ENCODE data around the gene MARCHF3.
"Not testable (repeated sequence)": the region's sequence is repeated elsewhere in the genome, so short reads cannot be mapped to it uniquely, and the experiment has no call there.

Gene MARCHF3

DNA sequence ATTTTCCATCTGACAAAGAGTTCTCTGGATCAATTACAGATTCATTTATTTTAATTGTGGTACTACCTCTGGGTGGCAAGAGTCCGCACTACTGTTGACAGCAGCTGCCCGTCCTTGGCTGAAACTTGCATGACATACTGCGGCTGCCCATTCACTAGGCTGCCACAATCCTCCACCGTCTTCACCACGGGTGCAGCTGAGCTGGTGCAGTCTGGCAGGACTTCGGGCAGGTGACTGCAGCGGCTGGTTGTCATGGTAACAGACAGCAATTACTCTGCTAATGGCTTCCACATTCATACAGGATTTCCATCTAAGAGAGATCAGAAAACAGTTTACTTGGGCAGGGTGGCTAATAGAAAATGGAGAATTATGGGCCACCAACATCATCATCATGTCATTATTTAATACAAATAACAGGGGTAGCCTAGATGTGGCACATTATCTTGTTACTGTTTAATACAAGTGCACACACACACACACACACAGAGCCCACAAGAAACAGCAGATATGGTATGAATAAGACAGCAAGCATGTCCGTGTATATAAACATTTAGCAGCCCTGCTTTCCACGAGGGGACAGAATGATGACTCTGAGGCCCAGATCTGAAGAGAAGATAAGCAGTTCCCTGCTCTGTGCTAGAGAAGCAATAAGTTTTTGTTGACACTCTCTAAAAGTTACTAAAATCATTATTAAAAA lies 112.3 kb downstream of the MARCHF3 start:
- DNase-seq (ENCODE audit: low spot score) = no peak

DNA sequence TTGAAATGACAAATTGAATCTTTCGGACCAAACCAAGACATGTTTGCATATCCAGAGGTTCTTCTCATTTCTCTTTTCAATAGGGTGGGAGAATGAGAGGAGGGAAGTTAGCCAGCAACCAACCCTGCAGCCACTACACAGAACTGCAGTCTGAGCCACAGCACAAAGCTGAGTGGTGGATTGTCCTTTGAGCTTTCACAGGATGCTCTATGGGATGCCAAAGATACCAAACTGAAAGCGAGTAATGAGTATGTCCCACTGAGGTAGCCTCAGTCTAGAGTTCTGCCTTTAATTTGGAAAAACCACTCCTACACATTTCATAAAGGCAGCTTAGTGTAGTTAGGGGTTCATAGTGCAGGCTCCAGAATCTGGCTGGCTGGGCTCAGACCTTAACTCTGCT lies 114.9 kb downstream of the MARCHF3 start:
- no peak for DNase-seq (ENCODE audit: low spot score)

DNA sequence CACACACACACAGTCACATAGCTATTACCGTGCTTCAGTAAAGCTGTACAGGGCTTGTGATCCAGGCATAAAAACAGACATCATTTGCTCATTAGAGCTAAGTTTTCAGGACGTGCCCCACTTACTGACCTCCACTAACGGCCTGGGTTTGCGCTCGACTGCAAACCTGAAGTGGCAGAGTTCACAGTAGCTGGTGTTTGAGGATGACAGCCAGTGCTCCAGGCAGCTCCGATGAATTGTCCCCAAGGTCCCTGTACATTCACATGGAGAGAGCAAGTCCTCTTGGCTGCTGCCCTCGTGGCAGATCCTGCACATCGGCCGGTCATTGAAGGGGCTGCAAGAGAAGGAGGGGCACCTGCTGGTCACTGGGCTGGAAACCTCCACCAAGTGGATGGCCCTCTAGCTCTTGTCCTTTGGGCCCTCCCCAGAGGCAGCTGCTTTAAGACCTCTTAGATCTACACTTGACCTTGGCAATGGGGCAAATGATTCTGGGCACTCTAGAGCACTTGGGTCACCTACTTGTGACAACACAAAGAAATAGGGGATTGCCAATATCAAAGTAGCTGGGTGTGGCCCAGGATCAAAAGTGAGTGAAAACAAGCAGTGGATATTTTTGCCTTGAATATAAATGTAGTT lies 115.4 kb downstream of the MARCHF3 start:
- no peak for DNase-seq (ENCODE audit: low spot score)

DNA sequence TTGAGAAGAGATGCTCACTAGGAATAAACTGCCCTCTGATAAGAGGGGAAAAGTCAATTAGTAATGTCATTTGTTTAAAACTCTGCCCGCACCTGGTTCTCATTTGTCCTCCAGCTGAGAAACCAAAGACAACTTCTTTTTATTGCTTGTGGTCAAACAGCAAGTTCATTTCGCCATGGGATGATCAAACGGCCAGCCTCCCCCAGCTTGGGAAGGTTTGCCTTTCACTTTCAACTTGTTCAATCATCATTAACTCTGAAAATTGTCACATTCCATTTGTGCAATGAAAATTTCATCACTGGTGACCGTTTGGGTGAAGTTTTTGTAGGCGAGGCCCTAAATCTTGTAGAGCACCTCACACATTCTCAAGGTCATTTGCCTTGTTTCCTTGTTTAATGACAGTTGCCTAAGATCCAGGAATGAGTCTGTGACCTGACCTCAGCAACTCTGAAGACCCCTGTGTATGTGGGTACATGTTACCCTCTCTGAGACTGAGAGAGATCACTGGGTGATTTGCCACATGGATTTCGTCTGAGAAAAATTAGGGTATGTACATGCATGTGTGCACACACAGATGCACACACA lies 117.7 kb downstream of the MARCHF3 start:
- peak; percentile 77 for DNase-seq (ENCODE audit: low spot score)

DNA sequence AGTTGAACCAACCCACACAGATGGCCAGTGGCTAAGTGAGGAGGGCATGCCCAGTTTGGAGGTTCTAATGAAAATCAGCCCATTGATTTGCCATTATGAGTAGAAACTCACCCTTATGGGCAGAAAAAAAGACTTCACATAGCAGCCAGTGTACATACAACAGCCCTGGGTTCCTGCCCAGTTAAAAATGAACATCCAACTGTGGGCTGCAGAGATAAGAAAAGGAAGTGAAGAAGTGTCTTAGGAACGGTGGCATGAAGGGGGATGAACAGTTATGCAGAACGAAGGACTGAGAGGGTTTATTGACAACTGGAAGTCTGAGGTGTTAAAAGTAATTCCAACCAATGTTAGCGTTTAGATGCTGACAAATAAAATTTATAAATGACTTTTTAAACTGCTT lies 118.4 kb downstream of the MARCHF3 start:
- no peak for DNase-seq (ENCODE audit: low spot score)

DNA sequence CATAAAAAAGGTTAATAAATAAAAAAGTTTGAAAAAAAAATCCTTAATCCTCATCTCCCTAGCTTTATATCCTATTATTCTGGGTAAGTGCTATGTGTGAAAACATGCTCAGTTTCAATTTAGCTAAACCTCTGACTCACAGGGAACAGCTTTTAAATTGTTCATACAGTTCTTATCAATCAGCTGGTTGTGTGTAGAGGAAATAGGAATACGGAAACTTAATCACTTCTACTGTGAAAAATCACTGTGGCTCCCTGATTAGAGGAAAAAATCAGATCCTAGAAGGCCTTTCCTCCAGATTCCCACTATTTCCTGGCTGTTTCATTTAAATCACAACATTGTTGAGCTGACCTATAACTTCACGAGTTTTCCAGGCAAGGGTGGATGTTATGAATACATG lies 120.5 kb downstream of the MARCHF3 start:
- no peak for DNase-seq (ENCODE audit: low spot score)

DNA sequence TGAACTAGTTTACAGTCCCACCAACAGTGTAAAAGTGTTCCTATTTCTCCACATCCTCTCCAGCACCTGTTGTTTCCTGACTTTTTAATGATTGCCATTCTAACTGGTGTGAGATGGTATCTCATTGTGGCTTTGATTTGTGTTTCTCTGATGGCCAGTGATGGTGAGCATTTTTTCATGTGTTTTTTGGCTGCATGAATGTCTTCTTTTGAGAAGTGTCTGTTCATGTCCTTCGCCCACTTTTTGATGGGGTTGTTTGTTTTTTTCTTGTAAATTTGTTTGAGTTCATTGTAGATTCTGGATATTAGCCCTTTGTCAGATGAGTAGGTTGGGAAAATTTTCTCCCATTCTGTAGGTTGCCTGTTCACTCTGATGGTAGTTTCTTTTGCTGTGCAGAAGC lies 126.0 kb downstream of the MARCHF3 start:
- DNase-seq (ENCODE audit: low spot score) = not testable (repeated sequence)

DNA sequence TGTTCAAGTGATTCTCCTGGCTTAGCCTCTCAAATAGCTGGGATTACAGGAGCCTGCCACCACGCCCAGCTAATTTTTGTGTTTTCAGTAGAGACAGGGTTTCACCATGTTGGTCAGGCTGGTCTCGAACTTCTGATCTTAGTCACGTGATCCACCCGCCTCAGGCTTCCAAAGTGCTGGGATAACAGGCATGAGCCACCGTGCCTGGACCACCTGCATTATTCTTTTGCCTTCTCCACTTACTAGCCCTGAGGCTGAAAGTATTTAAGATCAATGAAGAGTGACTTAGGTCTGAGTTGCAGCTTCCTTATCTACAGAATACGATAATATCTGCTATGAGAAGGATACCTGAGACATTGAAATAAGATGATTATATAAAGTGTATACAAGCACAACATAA lies 129.6 kb downstream of the MARCHF3 start:
- no peak for DNase-seq (ENCODE audit: low spot score)

DNA sequence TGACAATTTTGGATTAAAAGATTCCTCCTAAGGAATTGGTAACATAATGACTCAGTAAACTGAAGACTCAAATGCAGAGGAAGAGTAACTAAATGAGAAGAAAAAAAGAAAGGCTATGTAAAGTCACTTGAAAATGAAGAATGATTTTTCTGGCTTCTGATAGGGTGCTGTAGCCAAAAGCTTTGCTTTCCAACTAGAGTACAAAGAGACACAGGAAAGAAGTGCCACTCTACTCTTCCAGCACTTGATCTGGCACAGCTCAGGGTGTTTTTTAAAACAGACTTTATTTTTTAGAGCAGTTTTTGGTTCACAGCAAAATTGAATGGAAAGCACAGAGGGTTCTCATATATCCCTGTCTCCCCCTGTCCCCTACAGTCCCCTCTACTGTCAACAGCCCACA lies 130.9 kb downstream of the MARCHF3 start:
- DNase-seq (ENCODE audit: low spot score) = no peak

DNA sequence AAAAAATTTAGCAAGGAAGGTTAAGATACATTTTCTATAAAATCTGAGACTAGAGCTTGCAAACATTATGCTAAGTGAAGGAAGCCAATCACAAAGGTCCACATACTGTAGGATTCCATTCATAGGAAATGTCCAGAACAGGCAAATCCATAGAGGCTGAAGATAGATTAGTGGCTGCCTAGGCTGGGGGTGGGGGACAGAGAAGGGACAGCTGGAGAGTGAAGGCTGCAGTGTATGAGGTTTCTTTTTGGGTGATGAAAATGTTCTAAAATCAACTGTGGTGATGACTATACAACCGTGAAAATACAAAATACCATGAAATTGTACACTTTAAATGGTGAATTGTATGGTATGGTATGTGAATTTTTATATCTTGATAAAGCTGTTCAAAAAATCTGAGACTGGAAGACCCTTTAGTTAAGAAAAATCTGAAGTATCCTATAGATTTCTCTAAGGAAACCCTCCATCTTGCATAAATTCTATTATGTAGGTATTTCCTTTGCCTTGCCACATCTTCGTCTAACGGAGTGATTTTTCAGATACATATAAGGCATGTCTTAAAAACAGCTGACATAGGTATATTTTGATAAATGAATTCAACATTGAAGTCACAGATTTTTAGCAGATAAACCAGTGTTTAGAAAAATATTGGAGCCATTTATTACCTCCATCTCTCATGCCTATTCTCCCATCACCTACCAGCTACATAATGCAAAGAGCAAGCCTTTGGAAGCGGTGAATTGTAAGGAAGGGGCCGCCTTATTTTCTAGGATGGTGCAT lies 132.3 kb downstream of the MARCHF3 start:
- DNase-seq (ENCODE audit: low spot score) = no peak

DNA sequence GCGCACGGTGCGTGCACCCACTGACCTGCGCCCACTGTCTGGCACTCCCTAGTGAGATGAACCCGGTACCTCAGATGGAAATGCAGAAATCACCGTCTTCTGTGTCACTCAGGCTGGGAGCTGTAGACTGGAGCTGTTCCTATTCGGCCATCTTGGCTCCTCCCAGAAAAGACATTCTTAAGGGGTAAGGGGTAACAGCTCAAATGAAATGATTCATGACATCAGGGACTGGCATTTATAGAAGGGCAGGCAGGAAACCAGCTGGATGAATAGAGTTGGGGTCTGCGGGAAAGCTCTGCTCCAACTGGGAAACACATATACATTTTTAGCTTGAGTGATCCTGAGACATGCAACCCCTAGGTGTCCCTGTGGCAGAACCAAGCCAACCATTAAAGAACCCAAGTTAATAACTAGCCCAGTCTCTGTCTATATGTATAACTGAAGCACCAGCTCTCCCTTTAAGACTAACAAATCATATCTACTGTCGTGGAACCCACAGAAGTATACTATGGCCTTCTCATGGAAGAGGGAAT lies 134.1 kb downstream of the MARCHF3 start:
- DNase-seq (ENCODE audit: low spot score) = no peak

DNA sequence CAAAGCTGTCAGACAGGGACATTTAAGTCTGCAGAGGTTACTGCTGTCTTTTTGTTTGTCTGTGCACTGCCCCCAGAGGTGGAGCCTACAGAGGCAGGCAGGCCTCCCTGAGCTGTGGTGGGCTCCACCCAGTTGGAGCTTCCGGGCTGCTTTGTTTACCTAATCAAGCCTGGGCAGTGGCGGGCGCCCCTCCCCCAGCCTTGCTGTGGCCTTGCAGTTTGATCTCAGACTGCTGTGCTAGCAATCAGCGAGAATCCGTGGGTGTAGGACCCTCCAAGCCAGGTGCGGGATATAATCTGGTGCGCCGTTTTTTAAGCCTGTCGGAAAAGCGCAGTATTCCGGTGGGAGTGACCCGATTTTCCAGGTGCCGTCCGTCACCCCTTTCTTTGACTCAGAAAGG lies 134.6 kb downstream of the MARCHF3 start:
- not testable (repeated sequence) for DNase-seq (ENCODE audit: low spot score)

DNA sequence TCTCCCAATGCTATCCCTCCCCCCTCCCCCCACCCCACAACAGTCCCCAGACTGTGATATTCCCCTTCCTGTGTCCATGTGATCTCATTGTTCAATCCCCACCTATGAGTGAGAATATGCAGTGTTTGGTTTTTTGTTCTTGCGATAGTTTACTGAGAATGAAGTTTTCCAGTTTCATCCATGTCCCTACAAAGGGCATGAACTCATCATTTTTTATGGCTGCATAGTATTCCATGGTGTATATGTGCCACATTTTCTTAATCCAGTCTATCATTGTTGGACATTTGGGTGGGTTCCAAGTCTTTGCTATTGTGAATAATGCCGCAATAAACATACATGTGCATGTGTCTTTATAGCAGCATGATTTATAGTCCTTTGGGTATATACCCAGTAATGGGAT lies 139.9 kb downstream of the MARCHF3 start:
- DNase-seq (ENCODE audit: low spot score) = not testable (repeated sequence)

DNA sequence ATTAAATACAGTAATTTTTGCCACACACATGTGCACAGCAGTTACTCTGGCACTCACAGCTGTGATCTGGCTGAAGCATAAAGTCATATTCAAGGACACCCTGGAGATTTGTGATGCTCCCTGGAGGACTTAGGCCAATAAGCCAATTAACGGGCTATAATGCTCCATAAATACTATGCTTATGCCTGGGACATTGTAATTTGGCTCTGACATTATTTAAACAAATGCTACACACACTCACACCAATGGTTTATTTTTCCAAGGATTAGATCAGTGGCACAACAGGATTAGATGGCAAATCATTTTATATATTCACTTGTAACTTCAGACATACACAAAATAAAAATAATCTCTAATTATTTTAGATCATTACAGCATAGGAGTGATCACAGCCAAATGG lies 142.2 kb downstream of the MARCHF3 start:
- DNase-seq (ENCODE audit: low spot score) = no peak

DNA sequence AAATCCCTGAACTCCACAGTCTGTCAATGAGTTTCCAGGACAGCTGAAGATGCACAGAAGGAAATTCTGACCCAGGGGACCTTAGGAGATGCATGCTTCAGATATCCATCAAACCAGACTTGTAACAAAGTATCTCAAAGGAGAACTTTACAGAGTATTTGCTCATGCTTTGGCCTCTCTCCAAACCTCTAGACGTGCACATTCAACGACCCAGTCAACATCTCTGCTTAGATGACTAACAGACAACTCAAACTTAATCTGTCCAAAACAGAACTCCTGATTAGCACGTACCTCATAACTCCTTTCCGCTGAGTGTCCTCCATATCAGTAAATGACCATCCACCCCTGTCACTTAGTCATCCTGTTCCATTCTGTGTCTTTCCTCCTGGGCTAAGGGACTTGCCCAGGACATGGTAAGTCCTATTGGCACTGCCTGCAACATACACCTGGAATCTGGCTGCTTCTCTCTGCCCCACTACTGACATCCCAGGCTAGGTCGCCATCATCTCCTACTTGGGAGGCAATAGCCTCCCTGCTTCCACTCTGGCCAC lies 146.0 kb downstream of the MARCHF3 start:
- peak; percentile 56 for DNase-seq (ENCODE audit: low spot score)

DNA sequence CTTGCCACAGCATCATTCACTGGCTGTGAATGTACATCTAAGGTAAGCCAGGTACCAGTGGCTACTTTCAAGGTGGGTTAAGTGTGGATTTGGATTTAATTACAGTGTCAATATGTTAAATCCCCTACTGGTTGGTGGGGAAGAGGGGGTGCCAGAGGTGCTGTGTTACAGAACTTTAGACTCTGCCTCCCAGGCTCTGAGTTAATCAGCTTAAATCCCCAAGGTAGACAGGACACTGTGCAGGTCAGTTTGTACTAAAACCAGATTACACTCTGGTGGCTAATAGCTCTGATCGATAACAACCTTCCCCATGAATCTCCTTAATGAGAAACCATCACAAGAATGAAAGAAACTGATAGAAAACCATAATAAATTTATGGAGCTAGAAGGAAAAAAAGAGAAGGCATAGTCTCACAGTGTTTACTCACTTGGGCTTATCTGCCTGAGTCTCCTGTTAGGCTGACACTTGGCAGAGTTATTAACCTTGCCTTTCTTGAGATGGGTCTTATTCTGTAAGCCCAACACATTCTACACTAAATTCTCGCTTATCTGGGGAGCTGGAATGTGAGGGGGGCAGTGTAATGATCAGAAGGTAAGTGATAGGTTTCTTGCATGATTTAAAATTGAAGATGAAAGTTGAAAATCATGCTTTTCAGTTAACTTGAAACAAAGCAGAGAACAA lies 146.7 kb downstream of the MARCHF3 start:
- DNase-seq (ENCODE audit: low spot score) = no peak

DNA sequence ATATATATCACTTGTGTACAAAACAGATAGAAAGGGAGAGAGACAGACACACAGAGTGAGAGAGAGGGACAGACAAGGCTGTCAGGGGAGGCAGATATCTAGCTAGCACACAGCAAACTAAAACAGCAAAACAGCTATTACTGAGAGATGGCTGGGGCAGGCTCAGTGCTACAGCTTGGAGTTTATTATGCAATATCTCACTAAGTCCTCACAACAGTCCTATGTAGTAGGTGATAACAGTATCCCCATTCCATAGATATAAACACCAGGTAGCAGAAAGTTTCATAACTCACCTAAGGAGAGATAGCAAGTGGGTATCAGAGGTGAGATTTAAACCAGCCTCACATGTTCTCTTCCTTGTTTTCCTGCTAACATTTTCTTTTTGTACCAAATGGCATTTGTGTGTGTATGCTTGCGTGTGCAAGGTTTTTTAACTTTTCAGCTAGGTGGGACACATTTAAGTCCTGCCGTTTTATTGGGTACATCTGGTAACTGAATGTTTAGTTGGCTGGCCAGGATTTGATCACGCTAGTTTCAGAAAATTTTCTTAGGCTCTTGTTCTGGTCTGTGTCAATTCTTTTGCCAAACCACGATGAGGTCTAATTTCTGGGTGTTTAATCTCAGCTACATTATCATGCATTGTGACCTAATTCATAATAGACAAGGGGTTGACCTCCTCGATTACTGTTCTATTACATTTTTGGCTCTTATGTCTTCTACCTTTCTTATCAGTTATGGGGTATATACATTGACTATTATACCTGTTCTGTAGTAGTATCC lies 148.3 kb downstream of the MARCHF3 start:
- no peak for DNase-seq (ENCODE audit: low spot score)

DNA sequence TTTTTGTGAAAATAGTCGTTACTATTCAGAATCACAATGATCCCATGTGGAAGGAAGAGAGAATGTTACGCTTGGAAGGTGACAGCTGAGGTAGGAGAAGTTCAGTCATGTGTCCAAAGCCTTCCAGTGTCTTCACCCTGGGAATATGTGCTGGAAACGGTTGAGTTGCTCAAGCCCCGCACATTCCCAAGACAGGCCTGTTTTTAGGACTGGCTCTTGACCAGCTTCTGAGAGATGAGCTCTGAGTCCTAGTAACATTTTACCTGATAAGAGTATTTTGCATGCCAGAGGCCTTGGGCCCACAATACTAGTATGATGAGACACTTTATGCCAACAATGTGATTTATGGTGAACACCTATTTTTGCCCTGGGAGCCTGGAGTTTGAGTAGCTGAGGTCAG lies 151.7 kb downstream of the MARCHF3 start:
- no peak for DNase-seq (ENCODE audit: low spot score)

DNA sequence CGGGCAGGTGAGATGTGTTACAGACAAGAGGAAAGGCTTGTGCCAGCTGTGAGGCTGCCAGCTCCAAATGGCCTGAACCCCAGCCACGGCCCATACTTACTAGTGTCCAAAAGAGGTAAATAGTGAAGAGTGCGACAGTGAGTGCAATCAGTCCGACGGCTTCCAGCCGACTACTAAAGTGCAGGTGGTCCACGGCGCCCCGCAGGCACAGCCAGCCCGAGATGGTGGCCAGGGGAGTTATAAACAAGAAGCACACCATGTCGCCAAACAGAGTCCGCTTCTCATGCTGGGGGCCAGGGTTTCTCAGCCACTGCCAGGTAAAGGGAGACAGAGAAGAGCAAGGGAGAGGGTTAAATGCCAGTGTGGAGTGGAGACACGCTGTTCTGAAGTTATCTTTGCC lies 152.3 kb downstream of the MARCHF3 start:
- DNase-seq (ENCODE audit: low spot score) = no peak

DNA sequence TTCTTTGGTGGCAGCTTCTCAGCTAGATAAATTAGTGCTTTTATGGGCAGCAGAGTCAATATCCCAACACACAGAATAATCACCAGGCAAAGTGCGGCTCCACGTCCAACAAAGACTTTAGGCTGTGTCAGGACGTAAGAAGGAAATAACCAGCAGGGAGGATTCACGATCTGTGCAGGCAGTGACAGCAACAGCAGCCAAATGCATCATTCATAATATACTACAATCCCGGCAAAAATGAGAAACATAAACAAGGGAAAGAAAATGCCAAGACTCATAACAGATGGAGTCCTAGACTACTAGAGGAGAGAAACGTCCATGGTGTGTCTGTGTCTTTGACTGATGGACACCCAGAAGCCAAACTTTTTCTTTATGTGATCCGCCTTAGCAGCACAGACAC lies 152.8 kb downstream of the MARCHF3 start:
- DNase-seq (ENCODE audit: low spot score) = no peak

DNA sequence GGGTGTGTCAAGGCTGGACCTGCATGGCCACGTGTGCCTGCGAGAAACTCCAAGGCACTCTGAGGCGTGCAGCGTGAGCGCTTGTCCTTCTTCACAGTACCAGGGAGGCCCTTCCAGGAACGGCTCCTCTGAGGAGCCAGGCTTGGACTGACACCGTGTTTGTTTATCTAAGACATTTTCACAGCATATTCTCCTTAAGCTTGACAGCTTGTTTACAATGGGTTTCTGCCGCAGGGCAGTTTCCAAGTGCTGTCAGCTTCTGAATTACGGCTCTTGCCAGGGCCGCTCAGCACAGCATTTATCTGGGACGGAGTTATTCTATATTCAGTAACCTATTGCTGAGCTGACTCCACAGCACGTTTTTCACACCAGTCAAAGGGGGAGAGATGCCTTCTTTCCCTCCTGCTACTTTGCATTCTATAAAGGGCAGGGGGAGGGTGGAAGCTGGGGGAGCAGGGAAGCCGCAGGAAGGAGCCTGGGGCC lies 155.0 kb downstream of the MARCHF3 start:
- DNase-seq (ENCODE audit: low spot score) = no peak
